ENCODE data around the gene NRROS.

GRCh38 chr3:196659901-196660351, 20.4 kb downstream of the NRROS start:
- TF ChIP-seq ARNT (IDR thresholded peaks at IDR 0.05) (no peak), SP1 (IDR thresholded peaks at IDR 0.05) (no peak), L3MBTL2 (conservative IDR thresholded peaks at IDR 0.05) (no peak), HDGF (IDR thresholded peaks at IDR 0.05; ENCODE audit: borderline replicate concordance) (no peak), BHLHE40 (IDR thresholded peaks at IDR 0.05; ENCODE audit: borderline replicate concordance) (no peak), FOXK2 (IDR thresholded peaks at IDR 0.05) (no peak), ZNF384 (IDR thresholded peaks at IDR 0.05) (no peak), FOXM1 (IDR thresholded peaks at IDR 0.05; ENCODE audit: borderline replicate concordance) (no peak)

Data from HEK293T (cell line).